ENCODE measurements around the gene ADGRA1. TPM values are rescaled to one million over a fixed set of nuclear protein-coding genes. Genes with fewer than 3 reads are reported as not detected.

The ADGRA1 gene
- total RNA-seq, 2 experiments from 2014 or later = not detected

GRCh38 chr10:133098426-133099124, 10.9 kb downstream of the ADGRA1 start:
- H3K4me2 ChIP-seq (ENCODE audit: low read length) = no peak overlapping the region
- no peak overlapping the region for H3K4me3 ChIP-seq (ENCODE audit: low read depth, low read length, poor library complexity, severe bottlenecking)
- intact Hi-C loops (cut with micrococcal nuclease; ENCODE audit: unreplicated experiment) = no loop called here
- H3K9me3 ChIP-seq (ENCODE audit: low read length) = no peaks in the 10 kb centered on the region
- ChIA-PET POLR2A (no interaction called here), CTCF (ENCODE audit: unreplicated experiment) (interaction anchor here (0.6 kb wide), 1 partner anchor 29 kb away, joined by 10 read pairs; no protein-coding TSS in a partner anchor)
- no peaks in the 10 kb centered on the region for H3K4me1 ChIP-seq (ENCODE audit: insufficient read depth, low read length, poor library complexity, severe bottlenecking)
- BruUV-seq (replicated peaks) = no TSS peak
- DNase-seq (ENCODE audit: low spot score) = no peak
- no peaks in the 10 kb centered on the region for H4K20me1 ChIP-seq (ENCODE audit: insufficient read depth, low read length)
- no peak overlapping the region for H3K27ac ChIP-seq (ENCODE audit: low read depth, low read length, poor library complexity, severe bottlenecking)
- no peaks in the 10 kb centered on the region for H3K36me3 ChIP-seq (ENCODE audit: insufficient read depth, low read length)
- no peak overlapping the region for H2AFZ ChIP-seq (ENCODE audit: low read length)
- H3K79me2 ChIP-seq (ENCODE audit: insufficient read depth, low read depth, low read length) = no peaks in the 10 kb centered on the region
- no peaks in the 10 kb centered on the region for H3K9me2 ChIP-seq (ENCODE audit: insufficient read depth, low read length)
- TF ChIP-seq EZH2phosphoT487 (IDR thresholded peaks at IDR 0.05; ENCODE audit: borderline replicate concordance, low read depth, low read length) (no peak), CTCF (conservative IDR thresholded peaks at IDR 0.05; ENCODE audit: low read length) (no peak)

- no peak overlapping the region for H3K4me2 ChIP-seq (ENCODE audit: low read length)
- CTCF ChIA-PET (ENCODE audit: unreplicated experiment) = no interaction called here
Observed at GRCh38 chr10:133099571-133099970, 11.8 kb downstream of the ADGRA1 start.

More at GRCh38 chr10:133099571-133099970, 11.8 kb downstream of the ADGRA1 start:
- no peaks in the 10 kb centered on the region for H3K9me2 ChIP-seq (ENCODE audit: insufficient read depth, low read length)
- H3K27ac ChIP-seq (ENCODE audit: low read depth, low read length, poor library complexity, severe bottlenecking) = no peak overlapping the region
- no peaks in the 10 kb centered on the region for H3K36me3 ChIP-seq (ENCODE audit: insufficient read depth, low read length)
- no peaks in the 10 kb centered on the region for H3K9me3 ChIP-seq (ENCODE audit: low read length)
- TF ChIP-seq CTCF (conservative IDR thresholded peaks at IDR 0.05; ENCODE audit: low read length) (no peak), EZH2phosphoT487 (IDR thresholded peaks at IDR 0.05; ENCODE audit: borderline replicate concordance, low read depth, low read length) (no peak)
- no peak overlapping the region for H2AFZ ChIP-seq (ENCODE audit: low read length)
- no peaks in the 10 kb centered on the region for H3K79me2 ChIP-seq (ENCODE audit: insufficient read depth, low read depth, low read length)
- H3K4me3 ChIP-seq (ENCODE audit: low read depth, low read length, poor library complexity, severe bottlenecking) = no peak overlapping the region
- no peaks in the 10 kb centered on the region for H4K20me1 ChIP-seq (ENCODE audit: insufficient read depth, low read length)
- no peak for DNase-seq (ENCODE audit: low spot score)
- no peaks in the 10 kb centered on the region for H3K4me1 ChIP-seq (ENCODE audit: insufficient read depth, low read length, poor library complexity, severe bottlenecking)
- intact Hi-C loops (cut with micrococcal nuclease; ENCODE audit: unreplicated experiment) = no loop called here
- BruUV-seq (replicated peaks) = no TSS peak
- POLR2A ChIA-PET = no interaction called here
